ENCODE measurements around the gene SCYL2. TPM values are rescaled to one million over a fixed set of nuclear protein-coding genes. Genes with fewer than 3 reads are reported as not detected.

SCYL2 gene
- total and polyA plus RNA-seq, 2 of the 13 experiments (the other 11 are each of a cell fraction or from before 2014, with no cell fraction given): 11.4 to 28.8 TPM

- CTCF ChIA-PET (ENCODE audit: low intra/inter-chr PET ratio, low total read pairs): no interaction called here
- TF ChIP-seq PHF21A (CRISPR knock-in tag; IDR thresholded peaks at IDR 0.05) (peak; percentile 50; the same call in 1 of the 2 replicates), HOXA5 (CRISPR knock-in tag; IDR thresholded peaks at IDR 0.05) (no peak), ZSCAN20 (CRISPR knock-in tag; IDR thresholded peaks at IDR 0.05; ENCODE audit: borderline replicate concordance) (peak; percentile 92; the same call in 1 of the 2 replicates), EHMT2 (IDR thresholded peaks at IDR 0.05; ENCODE audit: borderline replicate concordance, low read depth, low read length) (0 out of 2 replicates have a peak, but pooled peaks have one; percentile 59), NR2F1 (CRISPR knock-in tag; IDR thresholded peaks at IDR 0.05) (peak in 1 of 2 experiments; percentile 60; a peak in 1 of 4 replicates), ZNF121 (CRISPR knock-in tag; IDR thresholded peaks at IDR 0.05) (peak; percentile 25; the same call in 1 of the 2 replicates), LRRFIP1 (CRISPR knock-in tag; conservative IDR thresholded peaks at IDR 0.05) (no peak), ZNF460 (CRISPR knock-in tag; IDR thresholded peaks at IDR 0.05; ENCODE audit: borderline replicate concordance) (peak; percentile 35; the same call in 1 of the 2 replicates), HNF4G (IDR thresholded peaks at IDR 0.05; ENCODE audit: borderline replicate concordance, low read depth, low read length) (peak; percentile 33; the same call in 1 of the 2 replicates), HNF4G (CRISPR knock-in tag; IDR thresholded peaks at IDR 0.05; ENCODE audit: borderline replicate concordance, low read depth) (no peak), ZMYM2 (CRISPR knock-in tag; IDR thresholded peaks at IDR 0.05) (peak; percentile 60; the same call in 1 of the 2 replicates), SNAPC2 (CRISPR knock-in tag; IDR thresholded peaks at IDR 0.05) (no peak), RARA (CRISPR knock-in tag; IDR thresholded peaks at IDR 0.05) (peak; percentile 68), HNF4A (CRISPR knock-in tag; IDR thresholded peaks at IDR 0.05) (peak; percentile 48; the same call in 1 of the 2 replicates), HDAC2 (CRISPR knock-in tag; IDR thresholded peaks at IDR 0.05) (0 out of 2 replicates have a peak, but pooled peaks have one; percentile 6), ZNF639 (CRISPR knock-in tag; conservative IDR thresholded peaks at IDR 0.05) (no peak)
Measured at GRCh38 chr12:100383586-100384558, 116.9 kb downstream of the SCYL2 start.

More at GRCh38 chr12:100383586-100384558, 116.9 kb downstream of the SCYL2 start:
- H3K79me2 ChIP-seq (ENCODE audit: insufficient read depth, low read length): no peaks in the 10 kb centered on the region
- no peaks in the 10 kb centered on the region for H3K9me3 ChIP-seq (ENCODE audit: low read length)
- intact Hi-C loops (cut with micrococcal nuclease; ENCODE audit: unreplicated experiment) (no loop called here), in situ Hi-C loops (cut with HindIII; ENCODE audit: extremely low pct_ligation_motif_present, low pct_unique_long_range_greater_than_20kb) (no loop called here)
- H3K27me3 ChIP-seq (ENCODE audit: control insufficient read depth in 1 of 2, insufficient read depth in 2 of 2, low read length in 2 of 2): 0 out of 5 replicates have a peak, but pooled peaks cover 0 to 1% of the 10 kb centered on the region in 2 experiments
- peak overlapping the region in 1 of 3 experiments; percentile 34; a peak in 1 of 6 replicates for H3K4me3 ChIP-seq (replicated peaks in 1 of 3; ENCODE audit: insufficient read depth in 1 of 3, low read depth in 2 of 3, low read length in 3 of 3)
- no peaks in the 10 kb centered on the region for H4K20me1 ChIP-seq (ENCODE audit: insufficient read depth, low read length)
- POLR2A ChIA-PET: interaction anchor here (0.8 to 1.3 kb wide), 3 partner anchors 9 to 91 kb away, joined by 3 read pairs; no protein-coding TSS in a partner anchor
- H2AFZ ChIP-seq (ENCODE audit: low read length): no peak overlapping the region
- no TSS peak for BruUV-seq (replicated peaks)
- peaks cover 48% of the 10 kb centered on the region for H3K4me1 ChIP-seq (ENCODE audit: insufficient read depth, low read length)
- FAIRE-seq (peak; percentile 66), ATAC-seq (peak; percentile 85), DNase-seq (ENCODE audit: low spot score) (peak; percentile 20)
- H3K36me3 ChIP-seq (replicated peaks in 1 of 2; ENCODE audit: control insufficient read depth in 1 of 2, insufficient read depth in 2 of 2, low read length in 2 of 2): no peaks in the 10 kb centered on the region
- peak overlapping the region; percentile 32 for H3K27ac ChIP-seq (ENCODE audit: extremely low read length, insufficient read depth, low read length)
- H3K9ac ChIP-seq (ENCODE audit: insufficient read depth, low read depth, low read length): no peak overlapping the region
- WGBS (ENCODE audit: low lambda C conversion rate): 26% methylated on average over 9 of the region's 9 CpGs
- H3K4me2 ChIP-seq (ENCODE audit: low read depth, low read length): peak overlapping the region; percentile 54

Data from HepG2 (cell line).